GM21423 (cell line): ENCODE results near the gene FGFBP1.

Source experiments
- ATAC-seq: cut with Tn5 transposase; IDR thresholded peaks from one replicate; pipeline ENCODE4 v1.9.1; 2021; ENCODE audit warnings: mild to moderate bottlenecking, moderate library complexity; ENCODE audit not compliant: unreplicated experiment

The FGFBP1 gene

DNA sequence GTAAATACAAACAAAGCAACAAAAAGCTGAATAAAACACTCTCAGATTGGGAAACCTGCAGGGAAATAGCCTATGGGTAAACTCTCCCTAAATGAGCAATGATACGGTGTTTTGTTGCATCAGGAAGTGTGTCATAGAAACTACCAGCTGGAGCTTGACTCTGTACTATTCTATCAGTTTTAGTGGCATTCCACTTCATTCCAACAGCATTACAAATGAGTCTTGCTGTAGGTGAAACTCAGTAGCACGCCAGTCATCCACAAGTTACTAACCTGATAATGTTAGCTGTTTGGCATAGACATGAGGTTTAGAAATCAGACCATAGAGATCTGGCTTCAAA, 24.9 kb downstream of the FGFBP1 start:
- no peak for ATAC-seq

DNA sequence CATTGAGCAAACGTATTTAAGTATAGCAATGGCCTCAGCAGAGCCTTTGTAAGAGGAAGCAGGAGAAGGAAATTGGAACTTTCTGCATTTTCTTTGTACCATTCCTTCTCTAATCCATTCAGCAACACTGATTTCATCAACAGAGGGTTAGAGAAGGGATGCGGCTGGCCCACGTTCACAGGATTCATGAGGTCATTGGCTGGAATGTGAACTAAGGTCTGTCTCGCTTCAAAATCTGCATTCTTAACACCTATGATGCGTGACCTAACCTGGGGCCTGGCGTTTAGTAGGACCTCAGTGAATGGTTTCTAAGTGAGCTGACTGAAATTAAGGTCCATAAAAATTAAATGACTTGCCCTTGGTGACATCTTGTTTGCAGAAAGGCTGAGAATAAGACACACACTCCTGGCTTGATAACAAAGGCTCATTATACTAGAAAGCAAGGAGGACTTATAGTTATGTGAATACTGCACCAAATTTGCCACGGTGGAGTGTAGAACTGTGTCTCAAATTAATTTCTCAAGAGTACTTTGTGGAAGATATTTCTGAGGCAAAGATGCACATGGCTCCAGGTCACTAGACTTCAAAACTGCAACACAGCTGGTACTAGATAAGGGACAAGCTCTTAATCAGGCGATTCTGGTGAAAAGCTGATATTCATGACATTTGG, 25.4 kb downstream of the FGFBP1 start:
- ATAC-seq: no peak

DNA sequence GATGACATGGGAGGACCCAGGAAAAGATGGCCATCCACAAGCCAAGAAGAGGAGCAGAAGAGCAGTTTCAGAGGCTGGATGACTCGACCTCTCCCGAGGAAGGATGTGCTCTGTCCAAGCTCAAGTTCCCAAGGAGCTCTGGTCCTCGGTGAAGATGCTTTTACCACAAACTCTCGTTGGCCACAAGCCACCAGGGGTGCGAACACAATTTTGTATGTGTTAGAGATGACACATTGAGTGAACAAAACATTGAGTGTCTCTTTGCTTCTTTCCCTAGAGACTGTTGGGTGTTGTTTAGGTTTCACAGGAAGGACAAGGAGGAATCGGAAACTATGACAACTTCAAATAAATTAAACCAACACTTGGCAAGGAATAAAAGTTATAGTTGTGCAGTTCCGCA, 26.3 kb downstream of the FGFBP1 start:
- no peak for ATAC-seq

DNA sequence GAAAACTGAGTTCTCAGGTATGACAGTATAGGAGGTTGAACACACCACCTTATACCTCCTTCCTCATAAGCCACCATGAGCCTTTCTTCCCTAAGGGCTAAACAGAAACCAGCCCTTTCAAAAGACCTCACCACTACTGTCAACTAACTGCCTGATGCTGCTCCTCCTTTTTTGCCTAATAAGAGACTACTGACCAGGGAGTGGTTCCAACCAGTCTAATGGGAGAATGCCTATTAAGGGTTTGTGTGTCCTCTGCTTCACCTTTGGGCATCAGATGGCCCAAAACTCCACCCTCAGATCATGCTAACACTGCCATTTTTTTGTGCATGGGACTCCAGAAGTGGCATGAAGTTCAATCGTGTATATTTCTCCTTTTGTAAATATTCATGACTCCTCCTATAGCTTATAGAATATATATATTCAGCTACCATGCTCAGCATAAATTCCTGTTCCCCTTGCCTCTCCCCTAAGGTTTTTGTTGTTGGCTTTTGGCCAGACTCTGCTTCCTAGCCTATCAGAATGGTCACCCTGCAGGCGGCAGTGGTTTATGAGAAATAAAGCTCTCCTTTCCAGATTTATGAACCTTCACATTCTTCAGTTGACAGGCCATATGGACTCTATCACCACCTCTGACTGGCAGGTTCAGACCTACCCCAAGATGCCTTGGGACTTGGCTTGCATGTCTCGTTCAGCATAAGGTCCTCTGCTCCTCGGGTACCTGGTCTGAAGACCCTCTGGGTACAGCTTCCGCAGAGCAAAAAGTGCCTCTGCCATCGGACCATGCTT, 28.2 kb downstream of the FGFBP1 start:
- no peak for ATAC-seq

DNA sequence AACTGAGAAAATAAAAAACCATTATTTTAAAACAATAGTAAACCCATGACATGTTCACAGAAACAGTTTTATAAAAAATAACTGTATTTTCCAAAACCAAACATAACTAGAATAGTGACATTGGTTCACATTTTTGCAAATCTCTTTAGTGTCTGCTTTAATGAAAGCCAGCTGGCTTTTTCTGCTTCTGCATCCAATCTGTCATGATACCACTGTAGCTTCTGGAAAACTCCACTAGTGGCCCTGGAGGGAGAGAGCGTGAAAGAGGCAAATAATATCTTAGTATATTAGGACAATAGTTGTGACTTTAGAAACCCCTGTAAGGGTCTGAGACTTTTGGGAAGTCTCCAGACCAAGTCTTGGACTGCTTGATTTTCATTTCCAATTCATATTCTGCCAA, 31.1 kb downstream of the FGFBP1 start:
- ATAC-seq: no peak

DNA sequence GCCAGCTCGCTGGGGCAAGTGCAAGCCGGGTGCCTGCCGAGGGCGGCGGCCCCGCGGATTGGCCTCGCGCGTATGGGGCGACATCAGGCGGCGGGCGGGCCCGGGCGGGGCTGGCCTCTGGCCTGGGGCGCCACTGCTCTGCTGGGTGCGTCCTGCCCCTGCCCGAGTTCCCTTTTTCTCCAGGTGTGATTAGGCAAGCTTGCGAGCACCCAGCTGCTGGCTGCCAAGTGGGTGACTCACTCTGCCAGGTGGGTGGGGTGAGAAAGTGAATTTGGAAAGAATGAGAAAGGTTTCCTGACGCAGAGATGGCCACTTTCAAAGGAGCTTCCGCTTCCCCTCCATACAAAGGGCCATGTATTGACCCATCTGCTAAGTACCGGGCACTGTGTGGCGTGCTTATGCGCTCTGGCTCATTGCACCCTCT, 32.5 kb downstream of the FGFBP1 start:
- no peak for ATAC-seq

DNA sequence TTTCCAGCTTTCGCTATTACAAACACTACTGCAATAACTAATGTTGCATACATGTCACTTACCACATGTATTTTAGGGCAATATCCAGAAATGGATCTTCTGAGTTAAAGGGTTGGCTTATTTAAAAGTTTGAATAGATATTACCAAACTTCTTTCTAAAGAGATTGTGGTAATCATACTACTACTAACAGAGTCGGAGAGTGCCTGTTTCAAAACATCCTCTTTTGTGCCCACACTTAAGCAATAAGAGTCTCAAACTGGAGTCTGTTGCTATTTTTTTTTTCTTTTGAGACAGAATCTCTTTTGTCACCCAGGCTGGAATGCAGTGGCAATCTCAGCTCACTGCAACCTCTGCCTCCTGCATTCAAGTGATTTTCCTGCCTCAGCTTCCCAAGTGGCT, 35.8 kb downstream of the FGFBP1 start:
- no peak for ATAC-seq

DNA sequence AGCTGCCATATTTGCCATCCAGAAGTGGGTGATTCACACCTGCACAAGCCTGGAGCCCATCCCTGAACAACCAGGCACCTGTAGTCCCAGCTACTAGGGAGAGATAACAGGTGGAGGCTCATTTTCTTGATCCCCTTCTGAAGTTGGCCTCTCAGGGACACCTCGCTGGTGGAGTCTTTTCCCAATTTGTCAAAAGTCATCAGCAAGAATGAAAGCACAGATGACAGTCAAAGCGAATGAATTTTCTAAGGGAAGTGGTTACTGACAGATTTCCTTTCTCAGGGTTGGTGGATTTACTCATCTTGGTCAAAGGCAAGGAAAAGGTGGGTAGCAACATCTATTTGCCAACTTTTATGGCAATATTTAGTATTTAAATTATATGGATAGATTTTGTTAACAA, 36.5 kb downstream of the FGFBP1 start:
- no peak for ATAC-seq

DNA sequence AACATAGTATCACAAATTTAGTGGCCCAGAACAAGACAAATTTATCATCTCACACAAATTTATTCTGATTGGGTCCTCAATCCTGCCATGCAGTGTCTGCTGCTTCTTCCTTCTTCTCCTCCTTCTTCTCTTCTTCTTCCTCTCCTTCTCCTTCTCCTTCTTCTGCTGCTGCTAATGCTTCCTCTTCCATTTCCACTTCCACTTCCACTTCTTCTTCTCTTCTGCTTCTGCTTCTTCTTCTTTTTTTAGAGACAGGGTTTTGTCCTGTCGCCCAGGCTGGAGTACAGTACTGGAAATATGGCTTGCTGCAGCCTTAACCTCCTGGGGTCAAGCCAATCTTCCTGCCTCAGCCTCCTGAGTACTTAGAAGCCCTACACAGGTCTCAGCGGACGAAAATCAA, 37.5 kb downstream of the FGFBP1 start:
- ATAC-seq: no peak

DNA sequence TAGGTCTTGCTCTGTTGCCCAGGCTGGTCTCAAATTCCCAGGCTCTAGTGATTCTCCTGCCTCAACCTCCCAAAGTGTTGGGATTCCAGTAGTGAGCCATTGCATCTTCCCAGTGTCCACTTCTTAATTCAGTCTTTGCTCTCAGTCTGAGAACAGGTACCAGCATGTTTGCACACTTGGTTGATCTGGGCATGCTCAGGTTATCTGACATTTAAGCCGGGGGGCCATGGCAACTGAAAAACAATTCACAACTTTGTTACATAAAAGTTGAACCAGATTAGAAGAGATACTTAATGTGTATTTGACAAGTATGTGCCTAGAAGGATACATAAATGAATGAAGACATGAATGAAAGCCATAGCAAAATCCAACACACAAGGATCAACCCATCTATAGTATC, 39.0 kb downstream of the FGFBP1 start:
- ATAC-seq: no peak

DNA sequence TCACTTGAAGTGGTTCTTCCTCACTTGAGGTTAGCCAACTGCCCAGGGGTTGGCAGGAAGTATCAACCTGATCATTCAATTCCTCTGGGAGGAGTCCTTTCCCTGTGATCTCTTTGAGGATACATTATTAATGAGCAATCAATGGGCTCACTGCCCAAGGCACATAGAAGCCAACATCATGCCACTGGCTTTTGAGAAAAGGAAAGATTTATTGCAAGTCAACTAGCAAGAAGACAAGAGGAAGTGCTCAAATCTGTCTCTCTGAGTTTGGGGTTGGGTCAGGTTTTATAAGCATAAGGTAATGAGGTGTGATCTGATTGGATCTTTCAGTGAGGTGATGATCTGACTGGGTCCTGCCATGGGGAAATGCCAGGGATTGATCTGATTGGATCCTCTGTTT, 39.6 kb downstream of the FGFBP1 start:
- no peak for ATAC-seq

DNA sequence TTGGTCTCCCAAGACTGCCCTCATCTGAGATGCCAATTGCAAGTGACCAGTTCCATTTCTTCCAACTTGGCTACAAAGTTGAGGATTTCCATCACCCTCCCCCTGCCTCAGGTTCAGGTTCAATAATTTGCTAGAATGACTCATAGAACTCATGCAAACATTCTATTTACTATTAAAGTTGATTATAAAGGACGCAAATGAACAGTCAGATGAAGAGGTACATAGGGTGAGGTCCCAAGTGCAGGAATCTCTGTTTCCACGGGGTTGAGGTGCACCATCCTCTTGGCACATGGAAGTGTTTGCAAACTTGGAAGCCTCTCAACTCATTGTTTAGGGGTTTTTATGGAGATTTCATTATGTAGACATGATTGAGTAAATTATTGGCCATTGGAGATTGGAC, 41.0 kb downstream of the FGFBP1 start:
- ATAC-seq: no peak

DNA sequence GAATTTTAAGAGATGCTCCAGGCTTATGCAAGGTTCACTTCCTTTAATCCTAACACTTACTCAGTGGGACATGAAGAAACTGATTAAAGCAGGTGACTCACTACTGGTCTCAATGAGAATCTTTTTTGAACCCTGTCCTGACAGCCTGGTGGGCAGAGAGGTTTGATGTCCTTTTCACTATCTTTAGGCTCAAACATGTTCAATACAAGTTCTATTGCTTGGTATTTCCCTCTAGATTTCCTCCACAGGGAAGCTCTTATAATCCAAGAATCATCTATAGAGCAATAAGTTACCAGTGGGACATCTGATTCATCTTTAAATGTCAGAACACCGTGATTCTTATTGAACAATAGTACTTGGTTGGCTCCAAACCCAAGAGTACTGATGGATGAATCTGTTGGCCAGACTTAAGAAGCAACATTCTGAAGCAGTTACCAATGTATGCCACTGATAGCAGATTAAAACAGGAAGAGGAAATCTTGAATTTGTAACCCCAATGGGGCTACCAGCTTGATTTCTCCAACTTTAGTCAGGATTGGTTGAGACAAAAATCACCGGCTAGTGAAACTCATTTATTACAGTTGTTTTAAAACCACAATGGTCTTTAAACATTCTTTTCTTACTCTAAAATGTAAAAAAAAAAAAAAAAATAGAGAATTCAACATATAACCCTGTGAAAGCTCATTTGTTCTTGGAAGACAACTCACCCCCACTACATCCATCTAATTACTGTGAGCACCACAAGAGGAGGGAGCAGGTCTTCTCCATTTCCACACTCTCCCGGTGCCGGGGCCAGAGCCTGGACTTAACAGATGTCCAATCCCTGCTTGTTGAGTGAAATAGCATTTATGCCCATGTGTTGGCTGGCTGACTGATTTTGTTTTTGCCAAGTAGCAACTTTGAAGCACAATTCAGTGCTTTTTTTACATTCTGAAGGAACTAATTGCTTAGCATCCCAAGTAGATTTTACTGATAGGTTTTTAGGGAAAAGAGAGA, 43.3 kb downstream of the FGFBP1 start:
- ATAC-seq: no peak

DNA sequence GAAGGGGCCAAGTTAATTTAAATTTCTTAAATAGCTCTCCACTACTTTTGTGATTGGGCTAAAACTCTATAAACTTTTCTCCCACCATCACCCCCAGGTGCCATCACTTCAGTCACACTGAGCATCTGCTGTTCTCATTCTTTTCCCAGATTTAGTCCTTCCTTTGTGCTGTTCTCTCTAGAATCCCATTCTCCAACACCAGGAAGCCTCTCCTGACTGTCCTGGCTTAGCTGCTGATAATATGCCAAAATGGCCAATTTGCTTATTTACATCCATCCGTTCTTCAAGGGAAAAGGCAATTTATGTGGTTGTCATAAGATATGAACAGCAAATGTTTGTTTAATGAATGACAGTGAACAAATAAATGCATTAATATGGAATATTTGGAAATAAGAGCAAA, 44.1 kb downstream of the FGFBP1 start:
- no peak for ATAC-seq

DNA sequence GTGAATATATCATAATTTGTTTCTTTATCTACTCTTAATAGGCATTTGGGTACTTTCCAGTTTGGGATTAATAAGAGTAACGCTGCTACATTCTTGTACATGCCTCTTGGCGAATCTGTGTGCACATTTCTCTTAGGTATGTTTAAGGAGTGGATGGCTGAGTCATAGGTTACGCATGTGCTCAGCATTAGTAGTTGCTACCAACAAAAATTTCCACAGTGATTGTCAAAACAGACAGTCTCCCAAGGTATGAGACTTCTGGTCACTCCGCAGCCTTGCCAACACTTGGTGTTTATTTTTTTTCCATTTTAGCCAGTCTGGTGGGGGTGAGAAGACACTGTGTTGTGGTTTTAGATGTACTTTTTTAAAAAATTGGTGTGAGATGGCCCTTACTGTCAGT, 44.6 kb downstream of the FGFBP1 start:
- ATAC-seq: no peak

DNA sequence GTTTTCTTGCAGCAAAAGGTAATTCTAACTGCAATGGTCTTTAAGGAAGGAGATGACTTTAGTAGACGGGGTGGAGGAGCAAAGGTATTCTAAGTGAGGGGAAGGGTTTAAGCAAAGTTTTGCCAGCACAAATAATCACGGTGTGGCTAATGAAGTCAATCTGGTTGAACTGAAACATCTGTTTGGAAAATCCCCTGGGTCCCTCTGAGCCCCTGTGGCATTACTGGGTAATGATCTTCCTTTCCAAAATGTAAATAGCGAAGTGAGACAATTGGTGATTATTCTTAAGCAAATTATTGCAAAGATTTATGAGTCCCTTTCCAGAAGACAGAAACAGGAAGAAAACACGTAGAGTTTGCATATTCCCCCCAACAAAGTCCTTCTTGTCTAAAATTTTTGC, 47.2 kb downstream of the FGFBP1 start:
- ATAC-seq: peak; percentile 74

DNA sequence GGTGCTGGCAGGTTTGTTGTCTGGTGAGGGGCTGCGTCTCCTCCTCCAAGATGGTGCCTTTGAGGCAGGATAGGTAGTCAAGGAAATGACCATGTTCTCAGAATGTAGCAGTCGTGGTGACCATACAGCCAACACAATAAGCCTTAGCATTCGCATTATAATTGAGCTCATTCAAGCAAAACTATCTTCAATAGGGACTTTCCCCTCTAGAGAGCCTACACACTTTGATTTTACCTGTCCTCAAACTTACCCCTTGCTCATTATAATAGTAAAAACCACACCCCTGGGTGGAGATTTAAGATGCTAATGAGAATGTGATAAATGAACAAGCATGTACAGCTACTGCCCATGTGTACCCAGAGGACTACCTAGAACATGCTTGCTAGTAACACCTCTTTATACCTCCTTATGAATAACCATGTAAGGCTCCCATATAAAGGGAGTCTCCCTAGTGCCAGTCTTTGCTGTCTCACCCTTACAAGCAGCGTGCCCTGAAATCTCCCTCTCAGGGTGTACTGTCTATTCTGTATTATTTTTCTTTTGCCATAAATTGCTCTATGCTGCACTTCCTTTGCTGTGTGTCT, 48.2 kb downstream of the FGFBP1 start:
- no peak for ATAC-seq

DNA sequence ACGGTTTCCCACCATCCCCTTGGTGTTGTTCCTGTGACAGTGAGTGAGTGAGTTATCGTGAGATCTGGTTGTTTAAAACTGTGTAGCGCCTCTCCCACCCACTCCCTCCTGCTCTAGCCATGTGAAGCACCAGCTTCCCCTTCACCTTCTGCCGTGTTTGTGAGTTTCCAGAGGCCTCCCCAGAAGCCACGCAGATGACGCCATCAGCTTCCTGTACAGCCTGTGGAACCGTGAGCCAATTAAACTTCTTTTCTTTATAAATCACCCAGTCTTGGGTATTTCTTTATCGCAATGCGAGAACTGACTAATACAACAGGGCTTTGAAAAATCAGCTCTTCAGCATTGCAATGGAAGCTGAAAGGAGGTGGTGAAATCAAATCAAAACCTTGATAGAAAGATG, 50.0 kb downstream of the FGFBP1 start:
- ATAC-seq: no peak
